Effector memory CD4-positive, alpha-beta T cell (primary cell): ENCODE results near the gene NKX6-2.

Source experiments
- DNase-seq, 3 donors: peaks; one replicate each; pipeline ENCODE4 v3.0.0-alpha.2; 2020
- H3K27ac ChIP-seq: 2 replicates; pipeline ENCODE4 v1.7.0; 2013; ENCODE audit warnings: mild to moderate bottlenecking, low read length, moderate library complexity; ENCODE audit not compliant: insufficient read depth, poor library complexity, severe bottlenecking
- H3K27me3 ChIP-seq: replicated peaks from 2 replicates; pipeline ENCODE4 v1.7.0; 2013; ENCODE audit warnings: mild to moderate bottlenecking, low read length; ENCODE audit not compliant: insufficient read depth, control insufficient read depth, poor library complexity, severe bottlenecking
- H3K36me3 ChIP-seq: 2 replicates; pipeline ENCODE4 v1.7.0; 2013; ENCODE audit warnings: mild to moderate bottlenecking, low read length, moderate library complexity; ENCODE audit not compliant: control insufficient read depth, insufficient read depth
- H3K4me1 ChIP-seq: 2 replicates; pipeline ENCODE4 v1.7.0; 2013; ENCODE audit warnings: low read length, mild to moderate bottlenecking; ENCODE audit not compliant: control insufficient read depth, insufficient read depth, poor library complexity, severe bottlenecking
- H3K4me3 ChIP-seq: 2 replicates; pipeline ENCODE4 v1.7.0; 2013; ENCODE audit warnings: low read length, low read depth, mild to moderate bottlenecking; ENCODE audit not compliant: insufficient read depth, poor library complexity, severe bottlenecking
- H3K9me3 ChIP-seq: 2 replicates; pipeline ENCODE4 v1.7.0; 2013; ENCODE audit warnings: mild to moderate bottlenecking, low read length, moderate library complexity; ENCODE audit not compliant: control insufficient read depth

The NKX6-2 gene

GRCh38 chr10:132812520-132812919 is 26.6 kb upstream of the NKX6-2 start:
- no peaks in the 10 kb centered on the region for H3K9me3 ChIP-seq
- H3K36me3 ChIP-seq = no peaks in the 10 kb centered on the region
- H3K27ac ChIP-seq = no peak overlapping the region
- DNase-seq = no peak
- no peak overlapping the region for H3K4me3 ChIP-seq
- no peaks in the 10 kb centered on the region for H3K4me1 ChIP-seq
- H3K27me3 ChIP-seq = peaks cover 2% of the 10 kb centered on the region

- no peaks in the 10 kb centered on the region for H3K36me3 ChIP-seq
- no peaks in the 10 kb centered on the region for H3K4me1 ChIP-seq
- peaks cover 2% of the 10 kb centered on the region for H3K27me3 ChIP-seq
- no peaks in the 10 kb centered on the region for H3K9me3 ChIP-seq
- no peak overlapping the region for H3K27ac ChIP-seq
- H3K4me3 ChIP-seq = no peak overlapping the region
- DNase-seq = no peak
Measured at GRCh38 chr10:132811891-132812481, 26.0 kb upstream of the NKX6-2 start.

GRCh38 chr10:132810807-132811700 is 25.1 kb upstream of the NKX6-2 start:
- no peak overlapping the region for H3K4me3 ChIP-seq
- H3K9me3 ChIP-seq = no peaks in the 10 kb centered on the region
- H3K27ac ChIP-seq = no peak overlapping the region
- H3K27me3 ChIP-seq = peaks cover 2% of the 10 kb centered on the region
- H3K4me1 ChIP-seq = no peaks in the 10 kb centered on the region
- H3K36me3 ChIP-seq = no peaks in the 10 kb centered on the region
- DNase-seq = no peak

GRCh38 chr10:132810141-132810806 is 24.3 kb upstream of the NKX6-2 start:
- Histone ChIP-seq H3K36me3 (no peaks in the 10 kb centered on the region), H3K27me3 (peaks cover 2% of the 10 kb centered on the region), H3K4me1 (no peaks in the 10 kb centered on the region), H3K4me3 (no peak overlapping the region), H3K9me3 (no peaks in the 10 kb centered on the region), H3K27ac (no peak overlapping the region)
- DNase-seq = no peak

- Histone ChIP-seq H3K27me3 (no peaks in the 10 kb centered on the region), H3K27ac (no peak overlapping the region), H3K4me3 (no peak overlapping the region), H3K9me3 (no peaks in the 10 kb centered on the region), H3K36me3 (no peaks in the 10 kb centered on the region), H3K4me1 (no peaks in the 10 kb centered on the region)
- DNase-seq = no peak
Measured at GRCh38 chr10:132809232-132810140, 23.5 kb upstream of the NKX6-2 start.

- no peaks in the 10 kb centered on the region for H3K36me3 ChIP-seq
- H3K9me3 ChIP-seq = no peaks in the 10 kb centered on the region
- no peaks in the 10 kb centered on the region for H3K27me3 ChIP-seq
- DNase-seq = no peak
- no peak overlapping the region for H3K4me3 ChIP-seq
- H3K27ac ChIP-seq = no peak overlapping the region
- H3K4me1 ChIP-seq = no peaks in the 10 kb centered on the region
Measured at GRCh38 chr10:132808383-132809231, 22.7 kb upstream of the NKX6-2 start.

GRCh38 chr10:132807621-132808049 is 21.7 kb upstream of the NKX6-2 start:
- no peak overlapping the region for H3K4me3 ChIP-seq
- H3K4me1 ChIP-seq = no peaks in the 10 kb centered on the region
- no peaks in the 10 kb centered on the region for H3K36me3 ChIP-seq
- no peaks in the 10 kb centered on the region for H3K27me3 ChIP-seq
- H3K9me3 ChIP-seq = no peaks in the 10 kb centered on the region
- DNase-seq = no peak
- no peak overlapping the region for H3K27ac ChIP-seq

GRCh38 chr10:132806561-132807003 is 20.6 kb upstream of the NKX6-2 start:
- no peak overlapping the region for H3K27ac ChIP-seq
- no peaks in the 10 kb centered on the region for H3K27me3 ChIP-seq

GRCh38 chr10:132806110-132806509 is 20.2 kb upstream of the NKX6-2 start:
- Histone ChIP-seq H3K27ac (no peak overlapping the region), H3K9me3 (no peaks in the 10 kb centered on the region), H3K4me3 (no peak overlapping the region), H3K36me3 (no peaks in the 10 kb centered on the region), H3K27me3 (no peaks in the 10 kb centered on the region), H3K4me1 (no peaks in the 10 kb centered on the region)
- DNase-seq = no peak

More at GRCh38 chr10:132806561-132807003, 20.6 kb upstream of the NKX6-2 start:
- no peak for DNase-seq
- Histone ChIP-seq H3K4me3 (no peak overlapping the region), H3K4me1 (no peaks in the 10 kb centered on the region), H3K36me3 (no peaks in the 10 kb centered on the region), H3K9me3 (no peaks in the 10 kb centered on the region)
